H9 (cell line): Measurements from ENCODE around the gene ANKH. TPM values are rescaled to one million over a fixed set of nuclear protein-coding genes. Genes with fewer than 3 reads are reported as not detected.

ENCODE experiments used
- DNase-seq: peaks from one replicate; pipeline ENCODE4 v3.0.0-alpha.2; 2017
- H2AFZ ChIP-seq: one replicate; pipeline ENCODE4 v1.6.1; 2013; ENCODE audit warnings: mild to moderate bottlenecking, low read length, control low read depth, moderate library complexity
- H2AK5ac ChIP-seq: 2 replicates; pipeline ENCODE4 v1.6.1; 2013; ENCODE audit warnings: low read length, control low read depth, mixed read lengths; ENCODE audit not compliant: insufficient read length
- H2BK120ac ChIP-seq: one replicate; pipeline ENCODE4 v1.6.1; 2013; ENCODE audit warnings: low read depth, mild to moderate bottlenecking, low read length, control low read depth, inconsistent platforms; ENCODE audit not compliant: poor library complexity, severe bottlenecking
- H2BK12ac ChIP-seq: 2 replicates; pipeline ENCODE4 v1.6.1; 2013; ENCODE audit warnings: low read length, control low read depth, mixed read lengths, low read depth; ENCODE audit not compliant: insufficient read length
- H2BK15ac ChIP-seq: 2 replicates; pipeline ENCODE4 v1.6.1; 2013; ENCODE audit warnings: low read depth, low read length, control low read depth
- H2BK20ac ChIP-seq: one replicate; pipeline ENCODE4 v1.6.1; 2013; ENCODE audit warnings: low read depth, mild to moderate bottlenecking, low read length, control low read depth, inconsistent platforms; ENCODE audit not compliant: poor library complexity, severe bottlenecking
- H2BK5ac ChIP-seq: 2 replicates; pipeline ENCODE4 v1.6.1; 2013; ENCODE audit warnings: low read length, control low read depth, mixed read lengths; ENCODE audit not compliant: insufficient read length
- H3K14ac ChIP-seq: 2 replicates; pipeline ENCODE4 v1.6.1; 2013; ENCODE audit warnings: low read length, control low read depth; ENCODE audit not compliant: insufficient read depth
- H3K18ac ChIP-seq: 2 replicates; pipeline ENCODE4 v1.6.1; 2013; ENCODE audit warnings: low read depth, mild to moderate bottlenecking, mixed read lengths, low read length, control low read depth; ENCODE audit not compliant: insufficient read length
- H3K23ac ChIP-seq: 2 replicates; pipeline ENCODE4 v1.6.1; 2013; ENCODE audit warnings: low read length, control low read depth, mixed read lengths, low read depth; ENCODE audit not compliant: insufficient read length
- H3K23me2 ChIP-seq: 2 replicates; pipeline ENCODE4 v1.6.1; 2013; ENCODE audit warnings: low read depth, mild to moderate bottlenecking, mixed read lengths, low read length, control low read depth; ENCODE audit not compliant: insufficient read length, poor library complexity, severe bottlenecking
- H3K27ac ChIP-seq: 2 replicates; pipeline ENCODE4 v1.5.1; 2013; ENCODE audit warnings: low read length, control low read depth, mixed read lengths, low read depth; ENCODE audit not compliant: insufficient read length
- H3K27me3 ChIP-seq: 2 replicates; pipeline ENCODE4 v1.6.1; 2013; ENCODE audit warnings: low read length, control low read depth, inconsistent platforms; ENCODE audit not compliant: insufficient read depth
- H3K4ac ChIP-seq: 2 replicates; pipeline ENCODE4 v1.6.1; 2013; ENCODE audit warnings: low read depth, mild to moderate bottlenecking, control low read depth, inconsistent platforms, low read length, moderate library complexity
- H3K4me1 ChIP-seq: 2 replicates; pipeline ENCODE4 v1.6.1; 2013; ENCODE audit warnings: low read length, control low read depth, inconsistent platforms; ENCODE audit not compliant: insufficient read depth
- H3K4me2 ChIP-seq: 2 replicates; pipeline ENCODE4 v1.6.1; 2013; ENCODE audit warnings: low read length, control low read depth, mixed read lengths; ENCODE audit not compliant: insufficient read length, insufficient read depth
- H3K56ac ChIP-seq: 2 replicates; pipeline ENCODE4 v1.6.1; 2013; ENCODE audit warnings: low read depth, mild to moderate bottlenecking, mixed read lengths, low read length, control low read depth; ENCODE audit not compliant: insufficient read length
- H3K79me1 ChIP-seq: 2 replicates; pipeline ENCODE4 v1.6.1; 2013; ENCODE audit warnings: low read depth, mild to moderate bottlenecking, moderate library complexity, low read length, control low read depth, inconsistent platforms; ENCODE audit not compliant: insufficient read depth, poor library complexity, severe bottlenecking
- H3K79me2 ChIP-seq: 2 replicates; pipeline ENCODE4 v1.6.1; 2013; ENCODE audit warnings: low read length, control low read depth, inconsistent platforms; ENCODE audit not compliant: insufficient read depth
- H3K9ac ChIP-seq: 2 replicates; pipeline ENCODE4 v1.6.1; 2013; ENCODE audit warnings: low read length, control low read depth, mixed read lengths; ENCODE audit not compliant: insufficient read length; ENCODE audit errors: extremely low read depth
- H3K9me3 ChIP-seq: one replicate; pipeline ENCODE4 v1.6.1; 2013; ENCODE audit warnings: low read depth, low read length, inconsistent platforms; ENCODE audit not compliant: control insufficient read depth
- H3T11ph ChIP-seq: one replicate; pipeline ENCODE4 v1.6.1; 2013; ENCODE audit warnings: mild to moderate bottlenecking, low read length, control low read depth, inconsistent platforms
- H4K20me1 ChIP-seq: one replicate; pipeline ENCODE4 v1.6.1; 2013; ENCODE audit not compliant: control insufficient read depth, insufficient read length, insufficient read depth
- H4K5ac ChIP-seq: 2 replicates; pipeline ENCODE4 v1.6.1; 2013; ENCODE audit warnings: low read depth, mild to moderate bottlenecking, mixed read lengths, low read length, control low read depth; ENCODE audit not compliant: insufficient read length
- H4K8ac ChIP-seq: replicated peaks from 2 replicates; pipeline ENCODE4 v1.6.1; 2013; ENCODE audit warnings: low read length, control low read depth, mixed read lengths, low read depth; ENCODE audit not compliant: insufficient read length
- H4K91ac ChIP-seq: 2 replicates; pipeline ENCODE4 v1.6.1; 2013; ENCODE audit warnings: low read depth, mild to moderate bottlenecking, moderate library complexity, mixed read lengths, low read length, control low read depth; ENCODE audit not compliant: insufficient read length
- H3K27ac Mint-ChIP-seq, 3 experiments: 2 replicates in 2 of 3; 3 replicates in 1 of 3; pipeline ENCODE4 v1.8.0; 2020 to 2021; ENCODE audit warnings: mixed read lengths in 3 of 3, mild to moderate bottlenecking in 1 of 3, moderate library complexity in 1 of 3
- H3K27me3 Mint-ChIP-seq: 2 replicates; pipeline ENCODE4 v1.8.0; 2021; ENCODE audit warnings: low read depth, mild to moderate bottlenecking, moderate library complexity, mixed read lengths
- H3K36me3 Mint-ChIP-seq, 3 experiments: 2 replicates in 2 of 3; 3 replicates in 1 of 3; pipeline ENCODE4 v1.8.0; 2020 to 2021; ENCODE audit warnings: low read depth in 3 of 3, mixed read lengths in 3 of 3; ENCODE audit not compliant: insufficient read depth in 1 of 3
- H3K4me1 Mint-ChIP-seq, 2 experiments: 2 replicates each; pipeline ENCODE4 v1.8.0; 2020; ENCODE audit warnings: mixed read lengths in 2 of 2
- H3K4me3 Mint-ChIP-seq, 2 experiments: 2 replicates in 1 of 2; 3 replicates in 1 of 2; pipeline ENCODE4 v1.8.0; 2020 to 2021; ENCODE audit warnings: mild to moderate bottlenecking in 2 of 2, mixed read lengths in 2 of 2, moderate library complexity in 1 of 2
- H3K9me3 Mint-ChIP-seq, 2 experiments: 2 replicates in 1 of 2; 3 replicates in 1 of 2; pipeline ENCODE4 v1.8.0; 2020; ENCODE audit warnings: mild to moderate bottlenecking in 2 of 2, mixed read lengths in 2 of 2, moderate library complexity in 1 of 2
- CTCF ChIP-seq: fragments of 200-600 bp; sonication (generic); conservative IDR thresholded peaks from 3 replicates; pipeline ENCODE4 v1.8.0; 2021; ENCODE audit warnings: antibody characterized with exemption, mild to moderate bottlenecking
- WGBS: extraction: QIAGEN DNeasy Blood & Tissue Kit; methylation state at CpG from one replicate; pipeline ENCODE4 v1.1.7; 2013; ENCODE audit warnings: missing lambda C conversion rate, low lambda C conversion rate, mixed read lengths; ENCODE audit not compliant: insufficient read length; ENCODE audit errors: extremely low coverage; 5-methylcytosine and 5-hydroxymethylcytosine counted together
- total RNA-seq: library from RNA; stranded (reverse); gene quantifications from 2 replicates; pipeline ENCODE4 v1.2.1, GENCODE V29; 2021

The ANKH gene
- total RNA-seq, 1 experiment from 2014 or later: 9.6 TPM

- no peak overlapping the region for H3T11ph ChIP-seq
These were observed 40.6 kb downstream of the ANKH start for GRCh38 chr5:14831006-14831338.

More at GRCh38 chr5:14831006-14831338, 40.6 kb downstream of the ANKH start:
- WGBS: no CpG with 5 or more reads among the region's 2 CpGs
- Mint-ChIP-seq H3K27ac (no peak overlapping the region), H3K4me1 (peaks cover 8 to 11% of the 10 kb centered on the region in 2 experiments), H3K36me3 (no peaks in the 10 kb centered on the region), H3K9me3 (no peaks in the 10 kb centered on the region), H3K4me3 (no peak overlapping the region), H3K27me3 (no peaks in the 10 kb centered on the region; the same call in 1 of the 2 replicates)
- Histone ChIP-seq H3K9me3 (no peaks in the 10 kb centered on the region), H4K8ac (no peak overlapping the region), H3K18ac (no peak overlapping the region), H3K14ac (no peak overlapping the region), H2BK20ac (no peak overlapping the region), H2BK5ac (no peak overlapping the region), H3K79me1 (no peaks in the 10 kb centered on the region), H3K23me2 (no peaks in the 10 kb centered on the region), H2BK15ac (no peak overlapping the region), H3K56ac (no peak overlapping the region), H2BK120ac (no peak overlapping the region), H3K23ac (no peak overlapping the region), H3K27ac (no peak overlapping the region), H4K91ac (no peak overlapping the region), H3K4ac (no peak overlapping the region), H2AK5ac (no peak overlapping the region), H2BK12ac (no peak overlapping the region), H4K20me1 (no peaks in the 10 kb centered on the region), H2AFZ (no peak overlapping the region), H4K5ac (no peak overlapping the region), H3K79me2 (no peaks in the 10 kb centered on the region), H3K4me2 (no peak overlapping the region), H3K27me3 (no peaks in the 10 kb centered on the region), H3K9ac (no peak overlapping the region), H3K4me1 (no peaks in the 10 kb centered on the region)
- no peak for DNase-seq
- TF ChIP-seq CTCF: no peak
